HG03571 (cell line): ENCODE results near the gene CHCHD6.
"Not testable (repeated sequence)": the region's sequence is repeated elsewhere in the genome, so short reads cannot be mapped to it uniquely, and the experiment has no call there.

Source experiments
- ATAC-seq: cut with Tn5 transposase; IDR thresholded peaks from one replicate; pipeline ENCODE4 v1.9.1; 2021; ENCODE audit not compliant: unreplicated experiment

Gene CHCHD6

DNA sequence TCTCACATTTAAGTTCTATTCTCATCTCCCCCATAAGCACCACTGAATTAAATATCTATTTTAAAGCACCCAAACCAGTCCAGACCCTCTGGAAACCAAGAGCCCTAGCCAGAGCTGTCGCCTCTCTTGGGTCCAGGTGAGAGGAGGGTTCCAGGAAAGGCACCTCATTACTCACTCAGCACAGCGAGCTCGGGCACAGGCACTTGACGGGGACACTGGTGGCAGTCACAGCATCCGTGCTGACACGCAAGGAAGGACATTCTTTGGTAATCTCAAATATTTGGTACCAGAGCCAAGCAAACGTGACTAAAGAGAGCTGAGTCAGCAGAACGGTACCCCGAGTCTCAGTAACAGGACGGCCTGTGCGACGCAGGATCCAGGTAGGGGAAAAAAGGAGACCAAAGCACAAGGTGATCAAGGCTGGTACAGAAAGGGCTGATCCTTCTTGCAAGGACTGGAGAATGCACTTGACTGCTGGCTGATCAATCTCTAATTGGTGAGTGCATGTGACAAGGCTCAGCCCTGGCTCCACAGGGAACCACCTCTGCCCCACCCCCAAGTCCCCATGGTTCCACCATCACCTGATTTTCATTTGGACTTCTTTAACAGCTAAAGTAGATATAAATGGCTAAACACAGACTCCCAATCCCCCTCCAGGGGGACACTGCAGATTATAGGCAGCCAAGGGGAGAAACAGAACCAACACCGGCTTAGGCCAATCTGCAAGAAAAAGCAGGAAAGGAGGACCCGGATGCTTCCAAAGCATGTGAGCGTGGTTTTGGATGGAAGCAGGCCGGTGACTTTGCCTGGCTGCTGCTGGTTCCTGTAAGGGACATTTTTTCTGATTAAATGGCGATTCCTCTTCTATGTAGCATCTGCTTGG, 61.4 kb downstream of the CHCHD6 start:
- no peak for ATAC-seq

DNA sequence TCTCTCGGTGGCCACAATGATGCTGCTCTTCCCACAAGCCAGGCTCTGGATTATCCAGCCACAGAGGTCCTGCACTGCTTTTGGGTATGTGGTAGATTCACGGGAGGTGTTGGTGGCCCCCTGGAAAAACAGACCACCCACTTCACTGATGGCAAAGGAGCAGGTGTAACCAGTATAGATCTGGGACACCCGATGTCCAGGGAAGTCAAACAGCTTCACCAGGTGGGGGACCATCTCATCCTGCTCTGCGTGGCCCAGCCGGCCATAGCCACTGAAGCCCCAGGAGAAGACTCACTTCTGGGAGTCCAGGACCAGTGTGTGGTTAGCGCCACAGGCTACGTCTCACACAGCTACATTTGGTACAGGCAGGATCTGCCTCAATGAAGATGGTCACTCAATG, 62.6 kb downstream of the CHCHD6 start:
- ATAC-seq, result no peak

DNA sequence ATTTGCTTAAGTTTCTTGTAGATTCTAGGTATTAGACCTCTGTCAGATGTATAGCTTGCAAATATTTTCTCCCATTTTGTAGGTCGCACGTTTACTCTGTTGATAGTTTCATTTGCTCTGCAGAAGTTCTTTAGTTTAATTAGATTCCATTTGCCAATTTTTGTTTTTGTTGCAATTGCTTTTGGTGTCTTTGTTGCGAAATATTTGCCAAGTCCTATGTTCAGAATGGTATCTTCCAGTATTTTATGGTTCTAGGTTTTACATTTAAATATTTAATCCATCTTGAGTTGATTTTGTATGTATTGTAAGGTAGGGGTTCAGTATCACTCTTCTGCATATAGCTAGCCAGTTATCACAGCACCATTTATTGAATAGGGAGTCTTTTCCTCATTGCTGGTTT, 64.9 kb downstream of the CHCHD6 start:
- no peak for ATAC-seq

DNA sequence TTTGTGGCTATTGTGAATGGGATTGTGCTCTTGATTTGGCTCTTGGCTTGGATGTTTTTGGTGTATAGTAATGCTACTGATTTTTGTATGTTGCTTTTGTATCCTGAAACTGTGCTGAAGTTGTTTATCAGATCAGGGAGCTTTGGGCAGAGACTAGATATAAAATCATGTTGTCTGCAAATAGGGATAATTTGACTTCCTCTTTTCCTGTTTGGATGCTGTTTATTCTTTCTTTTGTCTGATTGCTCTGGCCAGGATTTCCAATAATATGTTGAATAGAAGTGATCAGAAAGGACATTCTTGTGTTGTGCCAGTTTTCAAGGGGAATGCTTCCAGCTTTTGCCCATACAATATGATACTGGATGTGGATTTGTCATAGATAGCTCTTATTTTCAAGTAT, 66.1 kb downstream of the CHCHD6 start:
- no peak for ATAC-seq

DNA sequence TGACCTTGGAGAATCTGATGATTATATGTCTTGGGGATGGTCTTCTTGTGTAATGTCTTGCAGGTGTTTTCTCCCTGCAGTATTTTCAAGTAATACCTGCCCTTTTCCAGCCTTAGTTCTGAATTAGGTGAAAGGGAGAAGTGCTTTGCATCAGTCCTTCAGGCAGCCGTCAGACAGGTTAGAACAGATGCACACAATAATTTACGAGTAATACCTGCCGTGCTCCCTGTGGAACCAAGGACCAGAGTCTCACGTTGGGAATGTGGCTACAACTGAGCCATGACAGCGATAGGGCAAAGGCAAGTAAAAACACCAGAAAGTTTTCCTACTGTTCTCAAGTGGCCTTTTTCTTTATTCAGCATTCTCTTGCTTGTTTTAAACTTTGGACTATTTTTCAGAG, 69.1 kb downstream of the CHCHD6 start:
- no peak for ATAC-seq

DNA sequence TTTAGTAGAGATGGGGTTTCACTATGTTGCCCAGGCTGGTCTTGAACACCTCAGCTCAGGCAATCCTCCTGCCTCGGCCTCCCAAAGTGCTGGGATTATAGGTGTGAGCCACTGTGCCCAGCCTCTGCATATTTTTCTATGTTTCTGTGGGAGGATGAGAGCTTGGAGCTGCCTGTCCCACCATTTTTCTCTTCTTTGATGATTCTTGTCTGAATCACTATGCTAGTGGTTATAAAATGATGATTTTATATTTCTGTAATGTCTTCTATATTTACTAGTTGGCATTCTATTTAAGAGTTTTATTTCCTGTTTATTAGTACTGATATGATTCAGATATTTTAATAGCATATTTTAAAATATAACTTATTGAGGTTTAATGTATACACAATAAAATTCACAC, 69.7 kb downstream of the CHCHD6 start:
- no peak for ATAC-seq

DNA sequence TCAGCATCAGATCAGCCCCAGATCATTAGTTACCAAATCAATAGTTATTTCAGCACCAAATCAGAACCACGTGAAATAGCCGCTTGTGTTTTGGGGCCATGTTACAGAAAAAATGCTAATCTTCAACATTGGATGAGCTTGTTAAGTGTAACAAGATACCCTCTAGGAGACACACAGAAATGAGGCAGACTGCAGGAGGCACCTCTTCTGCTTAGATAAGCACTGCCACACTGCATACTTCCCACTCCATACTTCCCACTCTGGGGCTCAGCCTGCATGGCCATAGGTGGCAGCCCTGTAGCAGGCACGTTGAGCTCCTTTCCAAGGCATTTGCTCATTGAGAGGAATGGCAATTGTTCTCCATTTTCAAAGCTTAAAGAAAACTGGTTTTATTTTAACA, 73.3 kb downstream of the CHCHD6 start:
- ATAC-seq, result no peak

DNA sequence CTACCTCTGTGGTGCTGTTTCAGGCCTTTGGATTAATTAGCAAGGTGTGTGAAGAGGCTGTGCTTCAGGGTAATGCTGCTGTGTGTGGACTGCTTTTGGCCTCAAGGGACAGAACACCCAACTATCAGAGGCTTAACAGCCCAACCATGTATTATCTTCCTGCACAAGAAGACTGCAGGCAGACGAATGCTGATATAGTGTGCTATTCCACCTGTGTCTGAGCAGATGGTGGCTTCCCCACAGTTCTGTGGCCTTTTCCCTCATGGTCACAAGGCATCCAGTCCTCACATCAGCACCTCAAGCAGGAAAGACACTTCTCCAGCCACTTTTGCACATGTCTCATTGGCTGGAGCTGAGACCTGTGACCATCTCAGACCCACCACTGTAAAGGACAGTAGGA, 76.6 kb downstream of the CHCHD6 start:
- ATAC-seq, result no peak

DNA sequence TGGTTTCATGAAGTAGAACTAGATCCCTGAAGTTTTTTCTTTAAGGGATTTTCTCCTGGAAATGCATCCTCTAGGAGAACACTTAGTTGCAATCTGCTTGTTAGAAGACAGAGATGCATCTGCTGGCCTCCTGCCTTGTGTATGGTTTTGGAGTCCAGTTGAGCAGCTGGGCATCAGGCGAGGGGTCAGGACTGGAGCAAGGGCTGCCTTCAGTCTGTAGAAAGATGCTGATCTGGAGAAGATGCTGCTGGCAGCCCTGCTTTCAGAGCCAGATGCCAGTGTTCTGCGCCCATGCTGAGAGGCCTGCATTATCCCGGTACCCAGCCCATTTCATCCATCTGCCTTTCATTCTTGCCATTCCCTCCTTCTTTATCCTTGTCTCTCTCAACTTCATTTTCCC, 77.4 kb downstream of the CHCHD6 start:
- ATAC-seq, result no peak

DNA sequence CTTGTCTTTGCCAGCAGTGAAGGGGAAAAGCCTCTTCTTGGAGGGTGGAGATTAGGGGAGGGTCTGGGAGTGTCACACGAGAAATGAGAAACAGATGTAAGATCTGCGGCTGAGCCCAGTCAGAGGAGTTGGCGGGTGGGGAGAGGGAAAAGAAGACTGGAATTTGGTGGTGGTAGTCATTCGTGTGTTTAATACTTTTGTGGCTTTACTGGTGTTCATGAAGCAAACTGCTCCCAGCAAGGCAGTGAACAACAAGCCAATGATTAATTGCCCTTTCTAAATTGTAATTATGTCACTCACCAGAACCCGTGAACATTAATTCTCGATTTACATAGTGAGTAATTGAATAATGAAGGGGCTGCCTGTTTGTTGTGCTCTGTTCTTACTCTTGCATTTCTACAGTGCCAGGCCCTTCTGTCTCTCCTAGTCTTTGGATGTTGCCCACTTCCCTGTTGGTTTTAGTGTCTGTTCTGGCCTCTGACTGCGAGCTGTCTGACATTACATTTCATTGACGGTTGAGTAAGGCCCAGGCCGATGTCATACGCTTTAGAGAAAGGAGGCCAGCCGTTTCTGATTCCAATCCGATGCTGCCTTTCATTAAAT, 78.0 kb downstream of the CHCHD6 start:
- no peak for ATAC-seq

DNA sequence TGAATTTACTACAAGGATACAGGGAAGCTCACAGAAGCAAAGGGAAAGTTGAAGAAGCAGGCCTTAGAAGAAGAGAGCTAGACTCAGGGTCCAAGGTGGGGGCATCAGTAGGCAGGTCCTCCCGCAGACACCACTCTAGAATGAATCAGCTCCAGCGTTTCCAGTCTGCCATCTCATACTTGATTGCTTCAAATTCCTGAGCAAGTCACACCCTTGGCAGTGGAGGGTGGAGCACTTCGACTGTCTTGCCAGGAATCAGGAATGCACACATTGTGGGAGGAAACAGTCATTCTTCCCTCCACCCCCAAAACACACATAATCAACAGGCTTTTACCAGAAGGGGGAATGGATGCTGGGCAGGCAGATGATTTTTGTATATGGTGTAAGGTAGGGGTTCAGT, 78.5 kb downstream of the CHCHD6 start:
- no peak for ATAC-seq

DNA sequence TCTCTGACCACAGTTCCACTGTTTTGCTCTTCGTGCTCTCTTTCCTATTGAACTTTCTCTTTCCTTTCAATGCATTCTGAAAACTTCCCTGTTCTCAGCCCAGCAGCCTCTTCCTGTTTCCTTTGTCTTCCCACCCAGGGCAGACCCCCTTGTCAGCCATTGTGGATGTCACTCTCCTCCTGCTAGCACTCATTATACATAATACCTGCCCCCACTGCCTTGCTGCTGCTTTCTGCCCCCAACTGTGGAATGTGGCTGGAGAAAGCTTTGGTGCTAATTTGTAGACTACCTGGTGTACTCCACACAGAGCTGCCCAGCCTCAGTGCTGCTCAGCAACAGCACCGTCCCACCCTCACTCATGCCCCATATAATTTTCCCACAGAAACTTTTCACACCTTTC, 80.2 kb downstream of the CHCHD6 start:
- ATAC-seq, result no peak

DNA sequence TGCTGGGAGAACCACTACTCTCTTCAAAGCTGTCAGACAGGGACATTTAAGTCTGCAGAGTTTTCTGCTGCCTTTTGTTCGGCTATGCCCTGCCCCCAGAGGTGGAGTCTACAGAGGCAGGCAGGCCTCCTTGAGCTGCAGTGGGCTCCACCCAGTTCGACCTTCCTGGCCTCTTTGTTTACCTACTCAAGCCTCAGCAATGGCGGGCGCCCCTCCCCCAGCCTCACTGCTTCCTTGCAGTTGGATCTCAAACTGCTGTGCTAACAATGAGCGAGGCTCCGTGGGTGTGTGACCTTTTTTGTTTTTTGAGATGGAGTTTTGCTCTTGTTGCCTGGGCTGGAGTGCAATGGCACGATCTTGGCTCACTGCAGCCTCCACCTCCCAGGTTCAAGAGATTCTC, 87.3 kb downstream of the CHCHD6 start:
- not testable (repeated sequence) for ATAC-seq

DNA sequence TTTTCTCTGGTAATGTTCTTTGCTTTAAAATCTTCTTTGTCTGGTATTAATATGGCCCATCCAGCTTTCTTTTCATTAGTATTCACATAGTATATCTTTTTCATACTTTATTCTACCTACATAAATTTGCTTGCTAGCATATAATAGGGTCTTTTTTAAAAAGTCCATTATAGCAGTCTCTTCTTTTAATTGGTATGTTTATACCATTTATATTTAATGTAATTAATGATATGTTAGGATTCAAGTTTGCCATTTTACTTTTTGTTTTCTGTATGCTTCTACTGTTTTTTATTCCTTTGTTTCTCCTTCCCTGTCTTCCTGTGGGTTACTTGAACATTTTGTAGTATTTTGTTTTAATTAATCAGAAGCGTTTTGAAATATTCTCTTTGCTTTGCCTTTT, 89.0 kb downstream of the CHCHD6 start:
- no peak for ATAC-seq

DNA sequence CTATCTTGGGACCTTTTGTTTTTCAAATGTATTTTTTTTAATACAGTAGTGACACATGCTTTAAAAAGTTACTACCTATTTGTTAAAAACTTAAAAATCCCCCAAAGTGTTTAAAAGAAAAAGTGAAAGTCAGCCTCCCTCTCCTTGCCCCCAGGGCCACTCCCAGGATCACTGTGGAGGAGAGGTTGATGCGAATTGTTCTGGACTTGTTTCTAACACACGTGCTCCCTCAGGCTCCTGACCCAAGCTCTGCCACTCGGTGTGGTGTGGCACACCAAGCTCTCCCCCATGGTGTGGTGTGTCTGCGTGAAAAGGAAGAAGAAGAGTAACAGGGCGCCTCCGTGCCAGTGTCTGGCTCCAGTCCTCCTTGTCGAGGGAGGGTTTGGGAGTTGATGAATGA, 93.5 kb downstream of the CHCHD6 start:
- no peak for ATAC-seq

DNA sequence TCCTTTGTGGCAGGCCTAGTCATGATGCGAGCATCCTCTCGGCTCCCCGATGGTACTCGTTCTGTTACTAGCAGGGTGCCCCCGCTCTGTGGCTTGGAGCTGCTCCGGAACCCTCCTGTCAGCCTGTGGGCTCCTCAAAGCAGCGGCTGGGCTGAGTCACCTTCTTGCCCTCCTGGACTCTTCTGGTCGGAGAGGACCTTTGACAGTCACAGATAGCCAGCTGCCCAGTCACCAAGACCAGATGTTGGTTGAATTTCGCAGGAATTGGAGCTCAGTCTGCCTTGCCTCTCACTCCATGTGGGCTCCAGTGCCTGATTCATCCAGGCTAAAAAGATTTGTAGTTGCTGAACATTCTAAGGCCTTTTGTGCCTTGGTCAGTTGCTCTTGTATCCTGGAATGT, 94.5 kb downstream of the CHCHD6 start:
- no peak for ATAC-seq

DNA sequence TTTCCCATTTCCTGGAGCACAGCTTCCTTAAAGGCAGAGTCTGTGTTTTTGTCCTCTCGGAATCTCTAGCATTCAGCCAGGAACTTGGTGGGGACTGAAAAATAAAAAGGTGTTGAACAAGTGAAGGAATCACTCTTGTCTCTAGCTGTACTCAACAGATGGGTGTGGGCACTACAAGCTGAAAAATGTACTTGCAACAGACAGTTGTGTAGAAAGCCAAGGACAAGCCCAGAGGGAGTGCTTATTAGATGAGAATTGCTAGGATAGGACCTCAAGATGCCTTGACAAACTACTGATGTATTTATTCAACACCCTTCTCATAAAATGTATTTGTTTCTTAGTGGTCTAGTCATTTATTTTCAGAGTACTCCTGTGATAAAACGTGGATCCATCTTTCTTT, 95.1 kb downstream of the CHCHD6 start:
- ATAC-seq, result no peak

DNA sequence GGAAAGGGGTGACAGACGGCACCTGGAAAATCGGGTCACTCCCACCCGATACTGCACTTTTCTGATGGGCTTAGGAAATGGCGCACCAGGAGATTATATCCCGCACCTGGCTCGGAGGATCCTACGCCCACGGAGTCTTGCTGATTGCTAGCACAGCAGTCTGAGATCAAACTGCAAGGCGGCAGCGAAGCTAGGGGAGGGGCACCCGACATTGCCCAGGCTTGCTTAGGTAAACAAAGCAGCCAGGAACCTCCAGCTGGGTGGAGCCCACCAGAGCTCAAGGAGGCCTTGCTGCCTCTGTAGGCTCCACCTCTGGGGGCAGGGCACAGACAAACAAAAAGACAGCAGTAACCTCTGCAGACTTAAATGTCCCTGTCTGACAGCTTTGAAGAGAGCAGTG, 97.3 kb downstream of the CHCHD6 start:
- not testable (repeated sequence) for ATAC-seq

DNA sequence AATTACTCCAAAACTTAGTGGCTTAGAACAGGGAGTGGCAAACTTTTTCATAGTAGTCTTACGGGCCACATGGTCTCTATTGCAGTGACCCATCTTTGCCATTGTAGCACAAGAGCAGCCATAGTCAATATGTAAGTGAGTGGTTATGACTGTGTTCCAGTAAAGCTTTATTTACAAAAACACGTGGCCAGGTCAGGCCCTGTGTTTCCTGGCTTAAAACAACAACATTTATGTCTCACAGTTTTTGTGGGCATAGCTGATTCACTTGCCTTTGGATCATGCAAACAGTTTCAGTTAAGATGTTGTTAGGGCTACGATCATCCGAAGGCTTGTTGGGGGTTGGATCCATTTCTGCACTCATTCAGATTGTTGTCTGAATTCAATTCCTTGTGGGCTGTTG, 103.8 kb downstream of the CHCHD6 start:
- ATAC-seq, result no peak

DNA sequence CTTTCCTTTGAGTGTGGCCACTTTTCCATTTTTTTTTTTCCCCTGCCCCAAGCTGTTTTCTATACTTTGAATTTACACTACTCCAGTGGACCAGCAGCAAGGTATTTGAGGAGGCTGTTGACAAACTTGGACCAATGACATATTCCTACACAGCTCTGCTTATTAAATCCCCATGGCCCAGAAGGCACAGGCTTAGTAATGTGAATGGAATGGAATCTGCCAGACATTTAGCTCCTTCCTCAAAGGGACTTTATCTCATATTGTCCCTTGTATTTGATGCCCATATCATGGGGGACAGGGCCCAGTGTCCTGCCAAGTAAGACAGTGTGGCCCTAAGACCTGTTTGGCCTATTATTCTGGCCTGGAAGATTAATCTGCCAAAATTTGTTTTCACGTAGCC, 107.5 kb downstream of the CHCHD6 start:
- no peak for ATAC-seq

DNA sequence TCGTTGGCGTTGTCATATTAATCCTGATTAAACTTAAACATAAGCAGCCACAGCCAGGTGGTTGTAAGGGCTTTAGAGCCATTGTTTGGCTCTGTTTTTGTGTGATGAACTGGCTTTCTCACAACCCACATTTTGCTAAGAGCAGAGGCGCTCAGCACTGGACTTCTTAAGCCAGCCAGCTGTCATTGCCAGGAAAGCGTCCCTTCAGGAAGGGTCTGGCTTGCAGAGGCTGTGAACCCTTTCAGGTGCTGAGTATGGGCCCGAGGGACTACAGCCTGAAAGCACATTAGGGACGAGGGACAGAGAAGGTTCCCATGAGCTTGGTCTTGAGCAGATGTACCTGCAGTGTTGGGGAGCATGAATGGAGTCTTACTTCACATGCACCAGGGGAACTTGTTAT, 112.3 kb downstream of the CHCHD6 start:
- no peak for ATAC-seq

DNA sequence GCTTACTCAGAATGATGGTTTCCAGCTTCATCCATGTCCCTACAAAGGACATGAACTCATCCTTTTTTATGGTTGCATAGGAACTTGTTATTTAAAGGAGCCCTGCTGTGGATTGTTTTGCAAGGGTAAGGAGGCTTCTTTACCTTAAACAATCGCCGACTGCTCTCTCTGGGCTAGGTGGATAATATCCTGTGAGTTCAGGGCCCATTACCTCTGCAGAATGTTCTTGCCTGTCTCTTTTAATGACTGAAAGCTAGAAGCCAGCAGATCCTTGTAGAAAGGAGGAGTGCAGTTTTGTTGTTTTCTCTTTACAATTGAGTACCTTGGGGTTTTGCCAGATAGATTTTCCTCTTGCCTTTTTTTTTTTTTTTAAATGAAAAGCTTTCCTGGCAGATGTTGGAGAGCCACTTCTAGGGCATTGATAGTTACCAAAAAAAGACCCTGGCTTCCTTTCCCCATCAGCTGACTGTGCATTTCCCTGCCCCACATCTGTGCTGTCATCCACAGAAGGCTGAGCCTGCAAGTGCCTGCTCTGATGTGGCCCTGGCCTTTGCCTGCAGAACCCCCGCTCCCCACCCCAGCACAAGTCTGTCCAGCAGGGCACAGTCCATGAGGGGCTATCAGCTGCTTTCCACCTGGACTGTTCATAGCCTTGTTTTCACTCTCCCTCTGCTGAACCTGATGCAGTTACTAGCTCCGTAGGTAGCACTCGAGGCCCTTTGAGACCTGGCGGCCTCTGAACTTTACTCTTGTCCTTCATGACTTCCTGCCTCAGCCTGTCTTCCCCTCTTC, 113.1 kb downstream of the CHCHD6 start:
- ATAC-seq, result no peak
